GM12872 (cell line): ENCODE data around the gene ACOT7.

Source experiments
- CTCF ChIP-seq: IDR thresholded peaks from 3 replicates; pipeline ENCODE4 v1.5.1; 2011; ENCODE audit warnings: low read depth, mild to moderate bottlenecking, low read length, moderate library complexity; ENCODE audit not compliant: insufficient read depth

ACOT7 gene

GRCh38 chr1:6282577-6283270, 110.8 kb downstream of the ACOT7 start:
- TF ChIP-seq CTCF: no peak

- TF ChIP-seq CTCF: no peak
These were observed 111.8 kb downstream of the ACOT7 start for GRCh38 chr1:6281511-6282402.

- 0 out of 3 replicates have a peak, but pooled peaks have one; percentile 13 for TF ChIP-seq CTCF
These were observed 112.7 kb downstream of the ACOT7 start for GRCh38 chr1:6280761-6281451.

- TF ChIP-seq CTCF: no peak
These were observed 113.8 kb downstream of the ACOT7 start for GRCh38 chr1:6279613-6280383.

- no peak for TF ChIP-seq CTCF
These were observed 114.5 kb downstream of the ACOT7 start for GRCh38 chr1:6279066-6279465.

- no peak for TF ChIP-seq CTCF
These were observed 115.3 kb downstream of the ACOT7 start for GRCh38 chr1:6278263-6278662.
